NK-92 (cell line): ENCODE data around the gene DISP3.
"Not testable (repeated sequence)": the region's sequence is repeated elsewhere in the genome, so short reads cannot be mapped to it uniquely, and the experiment has no call there.

Source experiments
- DNase-seq: peaks from one replicate; lab custom pipeline; 2025; ENCODE audit not compliant: unreplicated experiment; lab: John Stamatoyannopoulos, UW

The DISP3 gene

DNA sequence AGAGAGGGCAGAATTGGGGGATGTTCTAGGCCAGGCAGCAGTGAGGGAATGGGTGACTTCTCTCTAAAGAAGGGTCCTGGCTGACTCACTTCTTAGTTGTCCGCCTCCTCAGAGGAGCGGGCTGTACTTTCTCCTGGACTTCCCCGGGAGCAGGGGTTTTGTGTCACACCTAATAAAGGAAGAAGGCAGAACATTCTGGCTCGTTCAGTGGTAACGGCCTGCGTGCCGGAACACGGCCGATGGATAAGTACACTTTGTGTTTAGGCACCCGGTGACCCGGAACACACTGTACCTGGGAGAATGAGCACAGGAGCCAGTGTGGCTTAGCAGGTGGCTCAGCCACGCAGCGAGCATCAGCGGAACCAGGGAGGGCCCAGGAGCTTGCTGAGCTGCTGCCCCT lies 90.6 kb downstream of the DISP3 start:
- no peak for DNase-seq

DNA sequence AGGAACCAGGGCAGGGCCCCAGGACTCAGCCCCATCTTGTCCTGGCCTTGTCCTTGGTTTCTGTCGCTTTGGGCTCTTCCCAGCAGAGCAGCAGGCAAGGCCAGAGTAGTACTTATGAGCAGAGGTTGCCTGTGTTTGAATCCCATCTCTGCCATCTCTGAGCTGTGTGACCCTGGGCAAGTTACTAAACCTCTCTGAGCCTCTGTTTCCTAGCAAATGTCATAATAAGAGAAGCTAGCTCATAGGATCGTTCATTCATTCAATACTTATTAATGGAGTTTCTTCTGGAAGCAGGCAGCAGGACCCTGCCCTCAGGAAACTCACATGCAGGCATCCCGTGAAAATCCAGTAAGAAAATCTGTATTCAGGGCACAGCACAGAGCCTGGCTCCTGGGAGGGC lies 91.0 kb downstream of the DISP3 start:
- no peak for DNase-seq

DNA sequence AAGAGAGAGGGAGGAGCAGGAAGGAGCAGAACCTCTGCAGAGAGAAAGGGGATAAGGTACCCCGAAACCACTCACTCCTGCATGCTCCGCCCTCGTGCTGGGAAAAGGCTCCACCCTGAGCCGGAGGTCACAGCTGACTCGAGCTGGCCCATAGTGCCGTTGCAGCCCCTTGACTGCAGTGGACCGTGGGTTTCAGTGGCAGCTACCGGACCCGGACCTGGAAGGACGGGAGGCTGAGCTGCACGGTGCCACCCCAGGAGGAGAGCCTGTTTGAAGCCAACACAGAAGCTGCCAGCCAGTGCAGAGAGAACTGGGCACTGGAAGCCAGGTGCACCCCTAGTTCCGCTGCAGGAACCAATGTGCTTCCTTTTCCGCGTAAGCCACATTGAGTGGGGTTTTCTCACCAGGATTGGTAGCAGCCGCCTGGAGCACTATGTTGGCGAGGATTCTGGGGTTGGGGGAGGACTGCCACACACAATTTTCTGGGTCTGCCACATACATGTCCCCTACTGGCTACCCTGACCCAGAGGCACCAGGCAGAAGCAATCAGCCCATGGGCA lies 91.9 kb downstream of the DISP3 start:
- DNase-seq, result no peak

DNA sequence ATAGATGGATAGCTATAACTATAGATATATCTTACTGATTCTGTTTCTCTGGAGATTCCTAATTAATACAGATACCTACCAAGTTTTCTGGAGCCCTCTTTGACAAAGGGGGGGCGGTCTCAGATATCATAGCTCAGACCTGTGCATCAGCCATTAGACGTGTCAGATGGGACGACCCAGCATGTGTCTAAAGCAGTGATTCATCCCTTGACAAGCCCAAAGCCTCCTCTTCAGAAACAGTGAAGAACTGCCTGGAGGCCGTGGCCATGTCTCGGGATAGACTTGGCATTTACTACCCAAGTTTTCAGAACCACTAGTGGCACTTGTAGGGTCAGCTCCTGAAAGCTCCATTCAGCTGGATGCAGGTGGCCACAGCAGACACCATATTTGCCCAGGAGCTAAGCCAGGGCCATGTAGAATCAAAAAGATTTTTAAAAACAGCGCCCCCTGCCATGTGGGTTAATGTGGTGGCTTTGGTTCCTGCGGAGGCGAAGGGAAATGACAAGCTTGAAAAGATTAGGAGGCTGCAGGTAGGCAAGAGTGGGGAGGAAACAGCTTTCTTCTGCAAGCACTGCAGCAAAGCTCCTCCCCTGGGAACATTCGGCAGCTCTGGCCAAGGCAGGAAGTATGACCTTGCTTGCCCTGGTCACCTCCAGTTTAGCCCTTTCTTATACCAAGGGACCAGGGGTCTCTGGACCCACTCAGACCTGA lies 93.1 kb downstream of the DISP3 start:
- DNase-seq, result no peak

DNA sequence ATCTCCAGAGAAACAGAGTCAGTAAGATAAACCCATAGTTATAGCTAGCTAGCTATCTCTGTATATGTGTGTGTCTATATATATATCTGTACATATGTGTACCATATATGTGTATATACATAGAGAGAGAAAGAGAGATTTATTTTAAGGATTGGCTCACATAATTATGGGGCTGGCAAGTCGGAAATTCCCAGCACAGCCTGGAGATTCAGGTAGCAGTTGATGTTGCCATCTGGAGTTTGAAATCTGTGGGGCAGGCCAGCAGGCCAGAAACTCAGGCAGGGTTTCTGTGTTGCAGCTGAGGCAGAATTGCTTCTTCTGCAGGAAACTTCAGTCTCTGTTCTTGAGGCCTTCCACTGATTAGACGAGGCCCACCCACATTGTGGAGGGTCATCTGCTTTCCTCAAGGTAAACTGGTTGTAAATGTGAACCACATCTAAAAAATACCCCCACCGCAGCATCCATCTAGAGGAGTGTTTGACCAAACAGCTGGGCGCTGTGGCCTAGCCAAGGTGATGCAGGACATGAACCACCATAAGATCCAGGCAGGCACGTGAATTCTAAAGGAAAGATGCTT lies 94.2 kb downstream of the DISP3 start:
- no peak for DNase-seq

DNA sequence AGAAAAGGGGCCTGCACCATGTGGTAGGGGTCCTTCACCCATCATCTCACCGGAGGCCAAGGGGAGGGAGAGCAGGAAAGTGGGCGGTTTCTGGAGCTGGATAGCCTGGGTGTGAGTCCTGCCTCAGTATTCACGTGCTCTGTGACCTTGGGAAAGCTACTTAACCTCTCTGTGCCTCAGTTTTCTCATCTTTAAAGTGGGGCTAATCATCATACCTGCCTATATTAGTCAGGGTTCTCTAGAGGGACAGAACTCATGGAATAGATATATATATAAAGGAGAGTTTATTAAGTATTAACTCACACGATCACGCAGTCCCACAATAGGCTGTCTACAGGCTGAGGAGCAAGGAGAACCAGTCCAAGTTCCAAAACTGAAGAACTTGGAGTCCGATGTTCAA lies 96.6 kb downstream of the DISP3 start:
- DNase-seq, result no peak

DNA sequence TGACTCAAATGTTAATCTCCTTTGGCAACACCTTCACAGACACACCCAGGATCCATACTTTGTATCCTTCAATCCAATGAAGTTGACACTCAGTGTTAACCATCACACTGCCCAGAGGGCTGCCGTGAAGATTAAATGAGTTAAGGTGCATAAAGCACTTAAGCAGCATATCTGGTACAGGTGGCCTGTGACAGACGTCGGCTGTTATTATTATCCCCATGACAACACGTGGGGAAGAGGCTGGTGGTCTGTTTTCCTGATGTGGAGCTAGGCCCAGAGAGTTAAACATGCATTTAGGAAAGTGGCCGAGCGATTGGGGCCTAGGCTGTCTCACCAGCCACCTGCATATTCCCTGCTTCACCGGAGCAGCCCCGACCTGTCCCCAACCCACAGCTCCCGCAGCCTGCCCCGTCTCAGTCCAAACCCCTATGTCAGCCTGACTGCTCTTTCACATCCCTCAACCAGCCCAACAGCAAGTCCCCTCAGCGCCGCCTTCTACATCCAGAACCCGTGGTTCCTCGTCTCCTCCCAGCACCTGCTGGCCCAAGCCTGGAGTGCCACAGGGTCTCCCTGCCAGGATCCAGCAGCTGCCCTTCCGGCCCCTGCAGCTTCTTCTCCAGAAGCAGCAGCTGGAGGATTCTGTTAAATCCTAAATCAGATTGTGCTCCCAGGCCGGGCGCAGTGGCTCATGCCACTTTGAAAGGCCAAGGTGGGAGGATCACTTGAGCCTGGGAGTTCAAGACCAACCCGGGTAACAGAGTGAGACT lies 97.3 kb downstream of the DISP3 start:
- DNase-seq, result no peak

DNA sequence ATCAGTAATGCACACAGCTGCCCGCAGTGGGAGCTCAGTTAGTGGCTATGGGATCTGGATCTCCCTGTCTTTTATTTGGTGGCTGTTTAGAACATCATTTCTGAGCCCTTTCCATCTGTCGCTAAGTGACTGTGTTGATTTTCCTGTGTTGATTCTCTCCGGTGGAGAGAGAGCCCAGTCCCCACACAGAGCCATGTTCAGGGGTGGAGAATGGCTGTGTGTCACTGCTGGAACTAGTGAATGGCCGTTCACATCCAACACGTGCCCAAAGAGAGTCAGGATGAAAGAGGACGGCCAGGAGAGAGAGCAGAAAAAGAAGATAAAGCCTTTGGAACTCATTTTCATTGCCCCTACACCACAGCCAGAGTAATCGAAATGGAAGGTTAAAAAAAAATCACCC lies 99.0 kb downstream of the DISP3 start:
- no peak for DNase-seq

DNA sequence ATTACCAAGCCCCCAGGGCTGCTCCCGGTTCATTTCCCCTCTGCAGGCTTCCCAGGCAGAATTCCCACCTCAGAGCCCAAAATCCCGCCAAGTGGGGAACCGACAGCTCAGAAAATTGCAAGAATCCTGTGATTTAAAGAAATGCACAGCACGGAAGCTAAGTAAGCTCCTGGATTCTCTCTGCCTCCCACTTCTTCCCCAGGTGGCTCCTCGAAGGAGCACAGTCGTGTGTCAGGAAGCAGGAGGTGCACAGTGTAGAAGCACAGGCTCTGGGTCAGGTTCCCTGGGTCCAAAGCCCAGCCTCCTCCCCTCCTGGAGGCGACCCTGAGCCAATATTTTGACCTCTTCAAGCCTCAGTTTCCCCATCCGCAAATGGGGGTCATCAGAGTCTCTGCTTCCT lies 100.6 kb downstream of the DISP3 start:
- DNase-seq, result no peak

DNA sequence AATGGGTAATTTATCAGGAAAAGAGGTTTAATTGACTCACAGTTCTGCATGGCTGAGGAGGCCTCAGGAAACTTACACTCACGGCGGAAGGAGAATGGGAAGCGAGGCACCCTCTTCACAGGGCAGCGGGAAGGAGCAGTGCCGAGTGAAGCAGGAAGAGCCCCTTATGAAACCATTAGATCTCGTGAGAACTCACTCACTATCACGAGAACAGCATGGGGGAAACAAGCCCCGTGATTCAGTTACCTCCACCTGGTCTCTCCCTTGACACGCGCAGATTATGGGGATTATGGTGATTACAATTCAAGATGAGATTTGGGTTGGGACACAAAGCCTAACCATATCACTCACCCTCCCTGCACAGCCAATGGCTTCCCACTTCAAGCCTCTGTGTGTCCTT lies 101.1 kb downstream of the DISP3 start:
- DNase-seq, result not testable (repeated sequence)

DNA sequence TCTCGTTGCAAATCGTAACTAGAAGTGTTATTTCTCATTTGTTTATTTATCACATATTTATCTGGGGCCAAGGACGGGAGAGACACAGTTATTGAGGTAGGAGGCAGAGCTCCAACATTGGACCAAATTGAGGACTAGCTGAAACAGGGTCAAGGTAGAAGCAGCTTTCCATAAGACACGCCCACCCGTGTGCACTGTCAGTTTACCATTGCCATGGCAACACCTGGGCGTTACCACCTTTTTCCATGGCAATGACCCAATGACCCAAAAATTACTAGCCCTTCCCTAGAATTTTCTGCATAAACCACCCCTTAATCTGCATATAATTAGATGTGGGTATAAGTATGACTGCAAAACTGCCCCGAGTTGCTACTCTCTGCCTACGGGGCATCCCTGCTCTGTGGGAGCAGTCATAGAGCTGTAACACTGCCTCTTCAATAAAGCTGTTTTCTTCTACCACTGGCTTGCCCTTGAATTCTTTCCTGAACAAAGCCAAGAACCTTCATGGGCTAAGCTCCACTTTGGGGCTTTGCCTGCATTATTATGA lies 102.6 kb downstream of the DISP3 start:
- DNase-seq, result no peak

DNA sequence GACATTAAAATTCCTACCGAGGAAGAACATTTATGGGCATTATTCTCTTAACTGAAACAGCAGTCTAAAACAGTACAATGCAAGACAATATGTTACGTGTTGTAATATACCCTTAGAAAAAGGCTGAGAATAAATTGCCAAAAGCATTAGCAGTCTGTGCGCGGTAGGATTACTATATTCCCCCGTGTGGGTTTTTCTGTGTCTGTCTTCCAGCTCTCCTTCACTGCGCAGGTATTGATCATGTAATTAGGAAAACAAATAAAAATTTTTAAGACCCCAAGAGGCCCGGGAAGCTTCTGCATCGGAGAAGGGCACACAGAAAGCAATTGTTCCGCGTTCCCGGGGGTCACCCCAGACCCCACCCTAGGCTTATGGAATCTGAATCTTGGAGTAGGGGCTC lies 106.4 kb downstream of the DISP3 start:
- DNase-seq, result no peak
